NB4 (cell line): ENCODE measurements around the gene CDH23.

Experiments
- DNase-seq: peaks from one replicate; pipeline ENCODE4 v3.0.0; 2010; ENCODE audit warnings: low read depth
- H3K4me3 ChIP-seq: one replicate; pipeline ENCODE4 v1.5.1; 2011; ENCODE audit warnings: mild to moderate bottlenecking, low read depth, low read length, moderate library complexity
- CTCF ChIP-seq: IDR thresholded peaks from one replicate; pipeline ENCODE4 v1.5.1; 2012; ENCODE audit warnings: low read depth, low read length
- MAX ChIP-seq: IDR thresholded peaks from 2 replicates; pipeline ENCODE4 v1.6.1; 2011; ENCODE audit warnings: low read depth, low read length
- MYC ChIP-seq: IDR thresholded peaks from 2 replicates; pipeline ENCODE4 v1.6.1; 2011; ENCODE audit warnings: low read depth, low read length
- POLR2A ChIP-seq: IDR thresholded peaks from 2 replicates; pipeline ENCODE4 v1.6.1; 2011; ENCODE audit warnings: mild to moderate bottlenecking; ENCODE audit not compliant: insufficient read length; ENCODE audit errors: extremely low read depth

Gene CDH23

DNA sequence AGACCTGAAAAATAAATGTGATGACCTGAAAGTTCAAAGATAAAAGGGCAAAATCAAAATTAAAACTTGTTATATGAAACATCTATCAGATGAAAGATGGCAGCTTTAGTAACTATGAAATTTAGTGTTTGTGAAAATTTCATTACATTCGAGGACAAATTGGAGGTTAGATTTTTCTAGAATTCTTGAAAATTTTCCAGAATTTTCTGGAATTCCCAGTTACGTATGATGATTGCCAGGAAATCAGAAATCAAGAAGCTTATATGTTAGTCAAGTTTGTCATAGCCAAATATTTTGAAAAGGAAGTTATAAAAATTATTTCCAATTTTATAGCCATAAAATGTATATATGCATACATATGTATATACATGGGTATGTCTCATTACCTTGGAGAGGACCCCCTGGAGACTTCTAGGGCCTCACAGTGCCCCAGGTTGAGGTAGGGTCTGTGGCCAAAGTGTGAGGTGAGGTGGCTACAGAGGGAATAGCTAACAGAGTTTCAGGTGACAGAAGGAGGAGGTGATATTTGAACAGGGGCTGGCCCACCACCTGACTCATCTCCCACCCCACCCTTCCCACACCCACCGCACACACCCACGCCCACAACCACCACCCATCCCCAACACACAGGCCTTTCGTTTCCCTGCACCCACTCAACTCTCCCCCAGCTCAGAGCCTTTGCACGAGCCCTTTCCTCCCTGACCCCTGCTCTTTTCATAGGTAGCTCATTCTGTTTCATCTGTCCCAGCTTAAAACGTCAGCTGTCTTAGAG, 301.4 kb downstream of the CDH23 start:
- no peak for TF ChIP-seq CTCF
- TF ChIP-seq POLR2A, result no peak
- TF ChIP-seq MYC, result no peak
- no peak for TF ChIP-seq MAX
- DNase-seq, result no peak
- H3K4me3 ChIP-seq, result no peak overlapping the region

- no peak for DNase-seq
- no peak overlapping the region for H3K4me3 ChIP-seq
- TF ChIP-seq MYC (no peak), POLR2A (no peak), MAX (no peak), CTCF (no peak)
These were observed 302.0 kb downstream of the CDH23 start for GRCh38 chr10:71698737-71699136.

DNA sequence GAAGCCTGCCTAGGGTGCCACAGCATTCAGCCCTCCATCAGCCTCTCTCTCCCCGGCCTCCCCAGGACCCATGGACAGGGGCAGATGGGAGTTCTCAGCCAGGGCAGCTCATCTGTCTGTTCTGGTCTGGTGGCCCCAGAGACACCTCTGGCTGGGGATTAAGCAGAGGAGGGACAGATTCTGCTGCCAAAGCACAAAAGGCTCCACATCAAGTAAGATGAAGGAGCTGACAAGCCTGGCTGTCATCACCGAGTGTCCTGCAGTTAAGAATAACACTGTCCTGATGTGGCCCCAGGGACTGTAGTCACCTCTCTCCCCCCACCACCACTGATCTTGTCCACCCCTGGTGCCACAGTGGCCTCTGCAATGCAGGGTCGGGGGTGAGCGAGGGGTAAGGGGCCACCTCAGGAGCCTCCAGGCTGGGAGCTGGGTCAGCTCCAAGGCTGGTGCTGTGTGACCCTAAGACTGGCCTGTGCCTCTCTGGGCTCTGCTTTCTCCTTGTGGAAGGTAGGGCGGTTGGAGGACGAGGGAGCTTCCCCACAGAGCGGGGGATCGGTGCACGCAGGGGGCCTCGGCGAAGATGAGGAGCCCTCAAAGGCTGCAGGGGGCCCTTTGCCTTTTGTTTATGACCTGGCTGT, 304.1 kb downstream of the CDH23 start:
- H3K4me3 ChIP-seq, result no peak overlapping the region
- no peak for DNase-seq
- TF ChIP-seq MYC, result no peak
- TF ChIP-seq MAX, result no peak
- TF ChIP-seq CTCF, result no peak
- no peak for TF ChIP-seq POLR2A

- no peak for DNase-seq
- H3K4me3 ChIP-seq, result no peak overlapping the region
- TF ChIP-seq CTCF, result no peak
- no peak for TF ChIP-seq MYC
- no peak for TF ChIP-seq POLR2A
- no peak for TF ChIP-seq MAX
These were observed 304.9 kb downstream of the CDH23 start for GRCh38 chr10:71701496-71702132.

DNA sequence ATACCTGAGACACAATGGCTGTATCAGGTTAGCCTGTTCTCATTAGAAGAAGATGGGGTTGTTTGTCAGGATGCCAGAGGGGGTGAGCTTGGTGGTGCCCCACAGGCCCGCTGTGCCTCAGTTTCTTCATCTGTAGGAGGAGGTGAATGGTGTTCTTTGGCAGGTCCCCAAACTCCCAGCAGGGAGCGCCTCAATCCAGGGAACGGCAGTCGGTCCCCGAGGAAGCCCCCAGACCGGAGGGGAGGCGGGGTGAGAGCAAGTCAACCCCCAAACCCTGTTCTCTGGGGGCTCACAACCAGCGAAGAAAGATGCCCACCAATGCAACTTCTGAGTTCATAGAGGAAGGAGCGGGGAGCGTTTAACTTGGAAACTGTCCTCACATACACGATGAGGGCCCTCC, 306.9 kb downstream of the CDH23 start:
- TF ChIP-seq MAX (no peak), POLR2A (no peak), CTCF (no peak), MYC (no peak)
- H3K4me3 ChIP-seq, result no peak overlapping the region
- no peak for DNase-seq
